ENCODE measurements around the gene DNAJB14. TPM values are rescaled to one million over a fixed set of nuclear protein-coding genes. Genes with fewer than 3 reads are reported as not detected.

The DNAJB14 gene
- total and polyA plus RNA-seq, 2 of the 13 experiments (the other 11 are each of a cell fraction or from before 2014, with no cell fraction given), result 9.1 to 38.1 TPM

- TF ChIP-seq ZNF567 (CRISPR knock-in tag; IDR thresholded peaks at IDR 0.05; ENCODE audit: borderline replicate concordance) (no peak), ZBTB38 (CRISPR knock-in tag; IDR thresholded peaks at IDR 0.05) (no peak), ZNF7 (CRISPR knock-in tag; IDR thresholded peaks at IDR 0.05) (no peak), ZNF879 (CRISPR knock-in tag; IDR thresholded peaks at IDR 0.05) (no peak), MAF1 (CRISPR knock-in tag; IDR thresholded peaks at IDR 0.05; ENCODE audit: borderline replicate concordance) (0 out of 2 replicates have a peak, but pooled peaks have one; percentile 52), ZNF232 (CRISPR knock-in tag; IDR thresholded peaks at IDR 0.05; ENCODE audit: borderline replicate concordance) (0 out of 2 replicates have a peak, but pooled peaks have one; percentile 46), ZBTB40 (IDR thresholded peaks at IDR 0.05) (no peak), ZBTB40 (CRISPR knock-in tag; IDR thresholded peaks at IDR 0.05) (no peak; the same call in 1 of the 2 replicates), NFYC (CRISPR knock-in tag; IDR thresholded peaks at IDR 0.05) (peak; percentile 89), ZNF282 (IDR thresholded peaks at IDR 0.05; ENCODE audit: partially characterized antibody) (no peak), ZNF672 (CRISPR knock-in tag; IDR thresholded peaks at IDR 0.05) (no peak), MIER2 (CRISPR knock-in tag; IDR thresholded peaks at IDR 0.05) (0 out of 2 replicates have a peak, but pooled peaks have one; percentile 17), ZFP62 (CRISPR knock-in tag; IDR thresholded peaks at IDR 0.05) (no peak), DR1 (CRISPR knock-in tag; IDR thresholded peaks at IDR 0.05) (peak; percentile 95), MTERF4 (CRISPR knock-in tag; IDR thresholded peaks at IDR 0.05) (no peak), CC2D1A (CRISPR knock-in tag; IDR thresholded peaks at IDR 0.05) (no peak), JUND (CRISPR knock-in tag; IDR thresholded peaks at IDR 0.05) (no peak), KDM1A (CRISPR knock-in tag; IDR thresholded peaks at IDR 0.05) (no peak), ZNF816 (CRISPR knock-in tag; IDR thresholded peaks at IDR 0.05; ENCODE audit: borderline replicate concordance) (0 out of 2 replicates have a peak, but pooled peaks have one; percentile 53), DNMT3B (CRISPR knock-in tag; conservative IDR thresholded peaks at IDR 0.05) (no peak), CREB1 (IDR thresholded peaks at IDR 0.05) (peak; percentile 79), CREB1 (CRISPR knock-in tag; IDR thresholded peaks at IDR 0.05) (peak; percentile 91), NKX3-1 (CRISPR knock-in tag; IDR thresholded peaks at IDR 0.05) (no peak)
Measured at GRCh38 chr4:99949999-99950912, 3.8 kb upstream of the DNAJB14 start, which contains the start of gene H2AZ1 (continued).

Measured in HepG2 (cell line).